Peyer's patch (tissue), 4 donors: Measurements from ENCODE around the gene PDGFD.

Experiments
- POLR2A ChIP-seq, 2 donors: fragments of 450-650 bp; IDR thresholded peaks; one replicate each; pipeline ENCODE4 v1.5.1; 2017; ENCODE audit warnings: antibody characterized with exemption in 2 of 2, mild to moderate bottlenecking in 2 of 2, moderate library complexity in 2 of 2
- TF ChIP-seq, protein P1 (sequence below), 6 experiments: fragments of 450-650 bp in 4 of 6; fragments of 200-600 bp in 2 of 6; sonication (generic) in 1 of 6; IDR thresholded peaks; one replicate each; pipeline ENCODE4 v1.5.1; 2017 to 2019; ENCODE audit warnings: antibody characterized with exemption in 6 of 6, mild to moderate bottlenecking in 3 of 6, moderate library complexity in 1 of 6

DNA sequence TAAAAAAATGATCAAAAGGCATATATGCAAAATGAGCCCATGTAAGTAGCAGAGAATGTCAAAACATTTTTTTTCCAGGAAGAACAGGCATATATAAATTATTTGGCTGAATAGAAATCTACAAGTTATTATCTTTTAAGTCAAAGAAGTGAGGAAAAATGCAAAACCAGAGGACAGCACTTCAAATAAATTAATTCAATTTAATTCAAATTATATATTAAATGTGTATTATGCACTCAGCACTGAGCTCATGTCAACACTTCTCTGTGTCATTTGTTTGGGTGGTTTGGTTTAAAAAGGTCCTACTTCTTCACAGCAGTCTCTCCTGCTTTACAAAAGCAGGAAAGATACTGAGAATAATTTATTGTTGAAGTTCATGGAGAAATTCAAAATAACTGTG is 41.9 kb upstream of the PDGFD start:
- TF ChIP-seq, protein P1, sequence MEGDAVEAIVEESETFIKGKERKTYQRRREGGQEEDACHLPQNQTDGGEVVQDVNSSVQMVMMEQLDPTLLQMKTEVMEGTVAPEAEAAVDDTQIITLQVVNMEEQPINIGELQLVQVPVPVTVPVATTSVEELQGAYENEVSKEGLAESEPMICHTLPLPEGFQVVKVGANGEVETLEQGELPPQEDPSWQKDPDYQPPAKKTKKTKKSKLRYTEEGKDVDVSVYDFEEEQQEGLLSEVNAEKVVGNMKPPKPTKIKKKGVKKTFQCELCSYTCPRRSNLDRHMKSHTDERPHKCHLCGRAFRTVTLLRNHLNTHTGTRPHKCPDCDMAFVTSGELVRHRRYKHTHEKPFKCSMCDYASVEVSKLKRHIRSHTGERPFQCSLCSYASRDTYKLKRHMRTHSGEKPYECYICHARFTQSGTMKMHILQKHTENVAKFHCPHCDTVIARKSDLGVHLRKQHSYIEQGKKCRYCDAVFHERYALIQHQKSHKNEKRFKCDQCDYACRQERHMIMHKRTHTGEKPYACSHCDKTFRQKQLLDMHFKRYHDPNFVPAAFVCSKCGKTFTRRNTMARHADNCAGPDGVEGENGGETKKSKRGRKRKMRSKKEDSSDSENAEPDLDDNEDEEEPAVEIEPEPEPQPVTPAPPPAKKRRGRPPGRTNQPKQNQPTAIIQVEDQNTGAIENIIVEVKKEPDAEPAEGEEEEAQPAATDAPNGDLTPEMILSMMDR (IDR thresholded peaks at IDR 0.05), result no peak
- TF ChIP-seq POLR2A (IDR thresholded peaks at IDR 0.05), result no peak
